Measurements from ENCODE around the gene BDKRB1.

GRCh38 chr14:96270565-96271420, 14.8 kb downstream of the BDKRB1 start:
- TF ChIP-seq ZNF639 (CRISPR knock-in tag; conservative IDR thresholded peaks at IDR 0.05 in 1 of 2, IDR thresholded peaks at IDR 0.05 in 1 of 2) (no peak), MBD2 (IDR thresholded peaks at IDR 0.05; ENCODE audit: borderline replicate concordance, low read depth) (no peak), CHD2 (IDR thresholded peaks at IDR 0.05; ENCODE audit: low read depth, low read length) (no peak)
